GM19328 (cell line): ENCODE results near the gene CLCN6.

Source experiments
- ATAC-seq: cut with Tn5 transposase; IDR thresholded peaks from one replicate; pipeline ENCODE4 v1.9.1; 2021; ENCODE audit warnings: mild to moderate bottlenecking, moderate library complexity; ENCODE audit not compliant: unreplicated experiment

Gene CLCN6

GRCh38 chr1:11823366-11824137 lies 17.6 kb downstream of the CLCN6 start:
- no peak for ATAC-seq

- ATAC-seq, result no peak
Observed at GRCh38 chr1:11825131-11825530, 19.1 kb downstream of the CLCN6 start.

GRCh38 chr1:11826946-11827345 lies 21.0 kb downstream of the CLCN6 start:
- ATAC-seq, result no peak

- no peak for ATAC-seq
Observed at GRCh38 chr1:11828511-11828910, 22.5 kb downstream of the CLCN6 start.

GRCh38 chr1:11831945-11832725 lies 26.1 kb downstream of the CLCN6 start:
- no peak for ATAC-seq

GRCh38 chr1:11833497-11833896 lies 27.5 kb downstream of the CLCN6 start:
- ATAC-seq, result no peak

- no peak for ATAC-seq
Observed at GRCh38 chr1:11833900-11834299, 27.9 kb downstream of the CLCN6 start.

GRCh38 chr1:11835441-11836225 lies 29.6 kb downstream of the CLCN6 start:
- no peak for ATAC-seq

- no peak for ATAC-seq
Observed at GRCh38 chr1:11836955-11837766, 31.2 kb downstream of the CLCN6 start.

GRCh38 chr1:11837767-11838348 lies 31.9 kb downstream of the CLCN6 start:
- ATAC-seq, result no peak

GRCh38 chr1:11838349-11839272 lies 32.6 kb downstream of the CLCN6 start:
- no peak for ATAC-seq

GRCh38 chr1:11839727-11840705 lies 34.0 kb downstream of the CLCN6 start:
- ATAC-seq, result no peak

- no peak for ATAC-seq
Observed at GRCh38 chr1:11841245-11842153, 35.5 kb downstream of the CLCN6 start.

- no peak for ATAC-seq
Observed at GRCh38 chr1:11842154-11843041, 36.4 kb downstream of the CLCN6 start.

GRCh38 chr1:11845641-11846335 lies 39.8 kb downstream of the CLCN6 start:
- no peak for ATAC-seq
